Right ventricle myocardium superior (tissue), 1 donor: ENCODE results near the gene TMEM37. TPM values are rescaled to one million over a fixed set of nuclear protein-coding genes. Genes with fewer than 3 reads are reported as not detected.
A peak's percentile ranks its signal among the peaks of the same experiment; 100 is the strongest.

Experiments used
- ATAC-seq: fragments of 200-7000 bp; cut with Tn5 transposase; one replicate; pipeline ENCODE4 v1.9.1; 2020; ENCODE audit warnings: mild to moderate bottlenecking; ENCODE audit not compliant: poor library complexity
- DNase-seq: peaks from one replicate; pipeline ENCODE4 v3.0.0-alpha.2; 2020
- intact Hi-C: fragments of 100-400 bp; cut with DNase I; formaldehyde crosslinking; loops from one replicate; pipeline ENCODE4 v1.11.2; 2022
- total RNA-seq: library from RNA; stranded (reverse); fragmentation: NEBNext Ultra II Directional; extraction: Animal tissue kit (Norgen Biotek cat#: 25700); gene quantifications from one replicate; pipeline ENCODE4 v1.2.1, GENCODE V29; 2021
- donor health status: DM: no; HTN: yes; CAD: no; lungs with severe emphysema.

TMEM37 gene
- total RNA-seq, 1 donor from 2014 or later = 2.8 TPM

DNA sequence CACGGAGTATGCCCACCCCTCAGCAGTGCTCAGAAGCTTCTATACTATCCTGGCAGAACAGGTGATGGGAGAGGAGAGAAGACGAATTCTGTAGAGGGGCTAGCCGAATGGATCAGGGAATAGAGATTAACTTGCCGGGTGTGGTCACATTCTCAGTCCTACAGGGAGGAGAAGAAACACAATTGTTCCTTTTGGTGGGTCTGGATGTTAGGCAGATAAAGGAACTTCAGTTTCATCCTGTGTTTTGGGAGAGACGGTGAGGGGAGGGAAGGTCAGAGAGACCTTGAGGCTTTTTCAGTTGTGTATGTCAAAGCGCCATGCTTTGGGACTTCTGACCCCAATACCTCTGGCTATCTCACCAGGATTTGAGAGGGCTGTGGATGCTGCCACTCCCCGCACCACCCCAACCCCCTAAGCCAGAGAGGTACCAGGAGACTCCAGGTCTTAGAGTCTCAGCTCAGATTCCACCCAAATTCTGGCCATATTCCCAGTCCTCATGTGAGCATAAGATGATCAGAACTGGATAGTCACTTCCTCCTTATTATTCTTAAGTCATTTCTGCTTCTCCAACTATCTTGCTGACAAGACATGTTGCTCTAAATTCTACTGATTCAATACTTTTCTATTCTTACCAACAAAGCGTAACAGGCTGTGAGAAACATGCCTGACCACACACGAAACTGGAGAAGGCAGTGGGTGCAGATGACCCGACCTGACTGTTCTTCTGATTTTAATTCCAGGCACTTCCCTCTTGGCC lies 2.3 kb upstream of the TMEM37 start:
- intact Hi-C loops = no loop called here
- ATAC-seq = peak; percentile 12

DNA sequence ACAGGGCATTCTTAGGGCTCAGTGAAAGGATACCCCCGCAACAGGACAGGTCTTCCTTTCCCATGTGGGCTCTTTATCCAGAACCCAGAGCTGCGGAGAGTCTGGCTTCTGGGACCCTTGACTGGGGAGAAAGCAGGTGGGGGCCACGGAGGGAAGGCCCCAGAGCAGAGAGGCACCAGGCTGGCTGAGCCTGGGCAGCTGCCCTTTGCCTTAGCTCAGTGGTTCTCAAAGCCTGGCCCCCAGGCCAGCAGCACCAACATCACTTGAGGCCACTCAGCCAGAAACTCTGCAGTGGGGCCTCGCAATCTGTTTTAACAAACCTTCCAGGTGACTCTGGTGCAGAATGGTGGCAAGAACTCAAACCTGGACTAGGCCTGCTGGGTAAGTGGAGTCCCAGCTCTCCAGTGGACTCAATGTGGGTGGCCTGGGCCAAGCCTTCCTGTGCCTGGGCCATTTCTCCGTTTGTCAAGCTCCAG lies 1.6 kb upstream of the TMEM37 start:
- DNase-seq = no peak
- intact Hi-C loops = no loop called here
- no peak for ATAC-seq

More for the DNA sequence above, 2.3 kb upstream of the TMEM37 start:
- DNase-seq = no peak

DNA sequence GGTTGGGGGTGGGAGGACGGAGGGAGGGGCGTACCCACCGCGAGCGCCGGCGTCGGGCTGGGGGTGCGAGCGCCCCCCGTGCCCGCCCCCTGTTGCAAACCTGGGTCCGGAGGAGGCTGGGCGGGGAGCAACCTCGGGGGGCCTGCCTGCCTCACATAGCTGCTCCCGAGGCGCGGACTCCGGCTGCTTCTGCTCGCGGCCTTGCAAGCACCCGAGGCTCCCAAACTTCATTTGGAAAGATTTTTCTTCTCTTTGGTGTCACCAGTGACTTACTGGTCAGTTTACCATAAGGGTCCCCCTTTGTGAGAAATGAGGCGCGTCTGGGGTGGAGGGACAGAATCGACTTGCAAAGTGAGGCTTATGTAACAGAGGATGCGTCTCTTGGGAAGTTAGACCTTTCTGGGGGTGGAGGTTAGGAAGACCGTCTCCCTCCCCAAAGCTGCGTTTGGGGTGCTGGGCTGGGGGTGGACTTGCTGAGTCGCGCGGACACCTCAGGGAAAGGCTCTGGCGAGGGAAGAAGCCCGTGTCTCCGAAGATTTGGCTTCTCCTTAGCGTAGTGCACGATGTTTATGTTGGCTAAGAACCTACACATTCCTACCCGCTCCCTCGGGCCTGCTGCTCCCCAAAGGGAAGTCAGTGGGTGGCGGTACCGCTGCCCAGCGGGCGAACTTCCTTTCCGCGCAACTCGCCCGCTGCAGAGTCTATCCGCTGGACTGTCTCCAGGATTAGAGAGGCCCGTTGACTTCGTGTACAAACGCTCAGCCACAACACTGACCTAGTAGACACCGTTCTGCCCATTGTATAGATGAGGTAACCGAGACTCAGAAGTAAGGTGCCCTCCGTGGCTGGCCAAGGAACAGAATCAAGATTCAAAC lies 559 bp downstream of the TMEM37 start:
- ATAC-seq (no peak), DNase-seq (peak; percentile 65)
- intact Hi-C loops = no loop called here

DNA sequence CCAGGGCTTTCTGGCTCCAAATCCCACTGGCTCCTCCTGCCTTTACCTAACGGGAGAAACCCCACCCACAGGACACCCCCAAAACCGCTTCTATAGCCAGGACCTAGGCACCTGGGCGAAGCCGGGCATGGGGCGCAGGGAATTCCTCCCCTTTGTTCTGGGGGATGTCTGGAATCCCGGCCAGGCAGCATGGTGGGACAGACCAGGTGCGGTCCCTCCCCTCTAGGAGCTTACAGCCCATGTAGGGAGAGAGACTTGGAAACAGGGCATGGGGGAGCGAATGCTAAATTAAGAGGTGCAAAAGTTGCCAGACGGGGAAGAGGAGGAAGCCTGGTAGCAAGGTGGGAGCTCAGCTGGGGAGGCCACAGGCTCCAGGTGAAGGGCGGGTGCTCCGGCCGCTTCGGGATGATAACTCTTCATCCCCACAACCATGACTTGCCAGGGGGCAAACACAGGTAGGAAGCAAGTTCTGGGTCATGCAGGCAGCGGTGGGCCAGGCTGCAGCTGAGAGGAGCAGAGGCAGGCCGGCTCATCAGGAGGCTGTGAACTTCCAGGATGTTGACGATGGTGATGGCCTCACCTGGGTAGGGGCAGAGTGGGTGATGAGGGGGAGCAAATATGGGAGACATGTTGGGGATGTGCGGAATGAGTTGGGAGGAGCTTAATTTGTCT lies 1.3 kb downstream of the TMEM37 start:
- intact Hi-C loops = no loop called here
- ATAC-seq (no peak), DNase-seq (no peak)

DNA sequence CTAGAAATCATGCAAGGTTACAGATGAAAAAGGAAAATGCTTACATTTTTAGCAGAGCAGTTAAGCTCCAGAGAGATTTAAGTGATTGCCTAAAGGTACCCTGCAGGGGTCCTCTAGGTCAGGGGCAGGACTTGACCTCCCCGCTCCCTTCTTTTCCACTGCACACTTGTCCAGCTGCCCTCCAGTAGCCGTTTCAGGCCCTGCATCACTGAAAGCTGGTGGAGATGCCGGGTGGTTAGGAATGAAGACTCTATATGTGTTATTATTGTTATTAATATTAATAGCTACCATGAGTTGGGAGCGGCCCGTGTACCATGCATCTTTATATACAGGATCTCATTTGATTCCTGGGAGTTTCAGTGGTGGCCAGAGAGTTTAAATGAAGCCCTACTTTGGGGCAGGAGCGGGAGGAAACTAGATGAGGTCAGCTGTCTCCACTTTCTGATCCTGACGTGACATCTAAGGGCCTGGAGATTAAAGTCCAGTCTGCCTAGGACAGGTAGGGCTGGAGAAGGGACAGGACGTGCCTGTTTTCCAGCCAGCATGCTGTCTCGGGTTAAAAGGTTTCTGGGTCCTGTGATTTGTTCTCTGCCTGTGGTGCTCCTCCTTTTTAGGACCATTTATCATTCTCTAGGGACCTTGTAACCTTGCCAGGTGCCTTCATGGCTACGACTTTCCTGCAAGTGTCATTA lies 2.1 kb downstream of the TMEM37 start:
- ATAC-seq (no peak), DNase-seq (no peak)
- intact Hi-C loops = no loop called here

DNA sequence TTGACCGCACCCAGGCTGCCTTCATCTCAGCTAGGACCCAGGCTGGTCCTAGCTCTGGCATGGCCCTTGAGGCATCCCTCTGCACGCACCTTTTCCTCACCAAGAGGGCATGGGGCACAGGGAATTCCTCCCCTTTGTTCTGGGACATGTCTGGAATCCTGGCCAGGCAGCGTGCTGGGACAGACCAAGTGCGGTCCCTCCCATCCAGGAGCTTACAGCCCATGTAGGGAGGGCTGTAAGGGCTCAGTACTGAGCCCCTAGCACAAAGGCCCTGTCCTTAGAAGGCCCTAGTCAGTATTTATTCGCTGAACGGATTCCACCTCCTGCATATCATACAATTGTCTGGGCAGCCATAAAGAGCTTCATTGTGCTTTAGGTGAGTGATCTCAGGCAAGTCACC lies 3.0 kb downstream of the TMEM37 start:
- DNase-seq (no peak), ATAC-seq (no peak)
- intact Hi-C loops = no loop called here

DNA sequence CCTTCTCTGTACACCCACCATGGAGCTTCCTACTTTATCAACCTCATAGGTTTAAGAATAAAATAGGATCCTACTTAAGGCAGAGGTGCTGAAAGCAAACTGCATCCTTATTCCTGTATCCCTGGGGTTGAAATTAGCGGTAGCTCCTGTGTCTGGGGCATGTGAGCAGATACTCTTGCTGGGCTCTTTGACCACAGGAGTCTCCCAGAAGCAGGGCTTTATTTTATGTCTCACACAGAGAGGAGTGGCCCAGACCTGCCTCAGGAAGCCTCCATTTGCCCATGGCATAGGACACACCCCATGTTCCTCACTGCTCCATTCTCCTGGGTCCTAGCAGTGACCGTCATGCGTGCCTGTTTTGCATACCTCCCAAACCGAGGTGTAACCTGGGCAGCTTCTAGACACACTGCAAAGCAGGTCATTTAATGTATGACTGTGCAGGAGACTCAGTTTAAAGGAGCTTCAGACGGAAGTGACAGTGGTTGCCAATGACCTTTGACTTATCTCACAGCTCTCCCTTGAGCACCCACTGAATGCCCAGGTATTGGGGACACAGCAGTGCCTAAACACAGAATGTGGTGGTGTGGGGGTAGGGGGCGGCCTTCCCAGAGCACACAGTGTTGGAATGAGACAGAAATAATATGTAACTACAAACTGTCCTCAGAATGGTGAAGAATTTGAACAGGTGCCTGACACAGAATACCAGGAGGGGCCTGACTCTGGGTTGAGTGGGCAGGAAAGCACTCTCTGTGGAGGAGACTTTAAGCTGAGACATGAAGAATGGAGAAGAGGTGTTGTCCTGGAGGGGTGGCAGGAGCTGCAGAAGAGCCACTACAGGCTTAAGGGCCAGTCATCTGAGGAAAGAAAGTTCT lies 3.7 kb downstream of the TMEM37 start:
- intact Hi-C loops = no loop called here
- no peak for DNase-seq
- no peak for ATAC-seq

DNA sequence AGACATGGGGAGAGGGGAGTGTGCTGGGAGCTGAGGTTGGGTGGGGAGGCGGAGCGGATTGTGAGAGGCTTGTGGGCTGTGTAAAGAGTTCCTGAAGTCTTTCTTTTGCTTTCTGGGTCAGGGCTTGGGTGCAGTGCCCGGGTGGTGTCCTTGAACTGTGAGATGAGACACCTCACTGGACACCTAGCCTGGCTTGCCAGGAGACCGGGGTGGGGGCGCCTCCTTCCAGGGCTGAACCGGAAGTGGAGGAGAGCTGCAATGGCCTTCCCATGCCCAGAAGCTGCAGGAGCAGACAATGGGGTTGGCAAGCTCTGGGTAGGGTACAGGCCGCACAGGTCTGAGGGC lies 4.3 kb downstream of the TMEM37 start:
- DNase-seq = no peak
- ATAC-seq = no peak
- intact Hi-C loops = no loop called here

DNA sequence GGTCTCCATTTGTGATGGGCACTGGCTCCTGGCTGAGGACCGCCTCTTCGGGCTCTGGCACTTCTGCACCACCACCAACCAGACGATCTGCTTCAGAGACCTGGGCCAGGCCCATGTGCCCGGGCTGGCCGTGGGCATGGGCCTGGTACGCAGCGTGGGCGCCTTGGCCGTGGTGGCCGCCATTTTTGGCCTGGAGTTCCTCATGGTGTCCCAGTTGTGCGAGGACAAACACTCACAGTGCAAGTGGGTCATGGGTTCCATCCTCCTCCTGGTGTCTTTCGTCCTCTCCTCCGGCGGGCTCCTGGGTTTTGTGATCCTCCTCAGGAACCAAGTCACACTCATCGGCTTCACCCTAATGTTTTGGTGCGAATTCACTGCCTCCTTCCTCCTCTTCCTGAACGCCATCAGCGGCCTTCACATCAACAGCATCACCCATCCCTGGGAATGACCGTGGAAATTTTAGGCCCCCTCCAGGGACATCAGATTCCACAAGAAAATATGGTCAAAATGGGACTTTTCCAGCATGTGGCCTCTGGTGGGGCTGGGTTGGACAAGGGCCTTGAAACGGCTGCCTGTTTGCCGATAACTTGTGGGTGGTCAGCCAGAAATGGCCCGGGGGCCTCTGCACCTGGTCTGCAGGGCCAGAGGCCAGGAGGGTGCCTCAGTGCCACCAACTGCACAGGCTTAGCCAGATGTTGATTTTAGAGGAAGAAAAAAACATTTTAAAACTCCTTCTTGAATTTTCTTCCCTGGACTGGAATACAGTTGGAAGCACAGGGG lies 5.5 kb downstream of the TMEM37 start:
- intact Hi-C loops = no loop called here
- no peak for ATAC-seq
- DNase-seq = no peak

DNA sequence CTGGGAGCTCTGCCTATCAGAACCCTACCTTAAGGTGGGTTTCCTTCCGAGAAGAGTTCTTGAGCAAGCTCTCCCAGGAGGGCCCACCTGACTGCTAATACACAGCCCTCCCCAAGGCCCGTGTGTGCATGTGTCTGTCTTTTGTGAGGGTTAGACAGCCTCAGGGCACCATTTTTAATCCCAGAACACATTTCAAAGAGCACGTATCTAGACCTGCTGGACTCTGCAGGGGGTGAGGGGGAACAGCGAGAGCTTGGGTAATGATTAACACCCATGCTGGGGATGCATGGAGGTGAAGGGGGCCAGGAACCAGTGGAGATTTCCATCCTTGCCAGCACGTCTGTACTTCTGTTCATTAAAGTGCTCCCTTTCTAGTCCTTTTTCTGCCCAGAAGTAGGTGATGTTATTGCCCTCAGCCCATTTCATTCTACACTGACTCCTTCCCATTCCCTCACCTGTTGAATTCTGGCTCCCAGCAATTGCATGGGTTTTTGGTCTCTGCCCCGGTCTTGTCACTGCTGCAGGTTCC lies 6.5 kb downstream of the TMEM37 start:
- DNase-seq (no peak), ATAC-seq (no peak)
- intact Hi-C loops = no loop called here

DNA sequence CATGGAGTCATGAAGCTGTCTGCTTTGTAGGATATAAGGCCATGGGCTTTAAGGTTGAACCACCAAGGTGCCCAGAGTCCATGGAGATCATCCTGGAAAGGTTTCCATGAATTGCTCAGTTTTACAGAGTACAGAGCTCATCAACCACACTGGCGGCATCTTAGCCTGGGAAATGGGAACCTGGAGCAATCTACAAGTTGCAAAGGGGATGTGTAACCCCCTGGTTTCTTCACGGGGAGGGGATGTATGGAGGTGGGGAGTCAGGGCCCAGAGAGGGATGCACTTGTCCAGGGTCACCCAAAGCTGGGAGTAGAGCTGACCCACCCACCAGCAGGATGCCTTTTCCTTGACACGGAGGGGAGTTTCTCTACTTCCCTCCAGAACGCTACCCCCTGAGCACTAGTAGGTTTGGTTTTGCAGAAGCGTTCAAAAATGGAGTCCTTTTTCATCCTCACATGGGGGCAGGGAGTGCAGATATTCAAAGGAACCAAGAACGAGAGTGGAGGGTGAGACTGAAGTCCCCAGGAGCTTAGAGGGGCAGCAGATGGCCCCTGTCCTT lies 7.2 kb downstream of the TMEM37 start:
- DNase-seq (no peak), ATAC-seq (no peak)
- intact Hi-C loops = no loop called here

DNA sequence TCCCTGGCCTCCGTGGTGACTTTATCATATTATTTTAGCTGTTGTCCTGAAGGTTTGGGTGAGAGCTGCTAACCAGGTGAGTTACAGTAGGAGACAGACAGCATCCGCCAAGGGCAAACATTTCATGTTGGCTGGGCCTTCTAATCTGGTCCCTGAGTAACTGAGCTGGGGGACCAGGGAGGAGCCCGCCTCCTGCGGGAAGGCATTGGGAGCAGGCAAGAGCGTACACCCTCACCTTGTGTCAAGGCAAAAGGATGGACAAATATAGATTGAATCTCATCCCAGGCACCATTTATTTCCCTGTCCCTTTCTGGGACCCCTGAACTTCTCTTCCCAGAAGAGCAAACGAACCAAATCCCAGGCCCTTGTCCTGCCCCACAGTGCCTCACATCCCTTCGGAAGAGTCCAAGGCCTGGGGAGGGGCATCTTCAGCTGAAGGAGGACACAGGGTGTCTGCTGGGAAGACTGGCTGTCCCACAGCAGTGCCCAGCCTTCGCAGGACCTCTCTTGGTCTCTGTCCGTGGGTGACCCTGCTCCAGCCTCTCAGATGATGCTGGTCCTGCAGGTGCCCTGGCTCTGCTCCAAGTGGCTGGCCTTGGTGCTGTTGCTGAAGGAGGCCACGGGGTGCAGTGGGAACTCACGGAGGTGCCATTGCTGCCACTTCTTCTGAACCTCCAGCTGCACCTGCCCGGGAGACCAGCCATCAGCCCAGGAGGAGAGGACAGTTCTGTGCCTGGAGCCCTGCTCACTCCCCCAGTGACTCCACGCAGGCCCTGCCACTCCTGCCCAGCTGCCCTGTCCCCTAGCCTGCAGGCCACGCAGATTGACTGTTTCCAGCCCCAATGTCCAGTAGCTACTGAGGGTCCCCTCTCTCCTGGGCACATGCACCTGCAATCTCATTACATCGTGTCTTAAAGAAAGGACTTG lies 8.2 kb downstream of the TMEM37 start:
- DNase-seq (no peak), ATAC-seq (no peak)
- intact Hi-C loops = no loop called here

DNA sequence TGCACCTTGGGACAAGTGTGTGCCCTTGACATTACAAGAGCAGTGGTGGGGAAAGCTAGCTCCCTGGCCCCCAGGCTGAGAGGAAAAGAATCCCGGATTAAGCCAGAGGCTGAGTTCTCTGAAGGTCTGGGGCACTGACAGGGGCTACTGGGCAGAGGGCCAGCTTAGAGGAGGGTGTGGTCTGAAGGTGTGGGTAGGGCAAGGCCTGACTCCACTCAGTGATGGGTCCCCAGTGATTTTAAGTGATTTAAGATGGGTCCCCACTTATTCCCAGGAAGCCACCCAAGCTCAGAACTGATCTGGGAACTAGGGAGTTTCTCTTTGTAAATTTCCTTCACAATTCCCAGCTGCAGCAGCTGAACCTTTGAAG lies 8.8 kb downstream of the TMEM37 start:
- intact Hi-C loops = no loop called here
- ATAC-seq (no peak), DNase-seq (no peak)

DNA sequence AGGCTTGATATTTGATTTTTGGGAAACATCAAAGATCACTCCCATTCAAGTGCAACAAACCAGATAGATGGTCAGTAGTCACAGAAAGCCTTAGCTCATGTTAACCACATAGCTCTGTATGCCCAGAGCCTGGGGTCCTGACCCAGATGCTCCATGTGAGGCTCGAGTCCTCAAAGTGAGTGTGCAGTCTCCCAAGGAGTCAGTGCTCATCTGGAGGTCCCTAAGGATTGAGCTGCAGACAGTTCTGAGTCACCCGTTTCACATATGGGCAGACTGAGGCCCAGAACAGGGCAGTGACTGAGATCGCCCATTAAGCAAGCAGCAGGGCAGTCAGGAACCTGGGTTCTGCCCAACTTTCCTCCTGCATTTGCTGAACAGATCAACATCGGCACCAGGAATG lies 9.2 kb downstream of the TMEM37 start:
- no peak for DNase-seq
- intact Hi-C loops = no loop called here
- ATAC-seq = no peak

DNA sequence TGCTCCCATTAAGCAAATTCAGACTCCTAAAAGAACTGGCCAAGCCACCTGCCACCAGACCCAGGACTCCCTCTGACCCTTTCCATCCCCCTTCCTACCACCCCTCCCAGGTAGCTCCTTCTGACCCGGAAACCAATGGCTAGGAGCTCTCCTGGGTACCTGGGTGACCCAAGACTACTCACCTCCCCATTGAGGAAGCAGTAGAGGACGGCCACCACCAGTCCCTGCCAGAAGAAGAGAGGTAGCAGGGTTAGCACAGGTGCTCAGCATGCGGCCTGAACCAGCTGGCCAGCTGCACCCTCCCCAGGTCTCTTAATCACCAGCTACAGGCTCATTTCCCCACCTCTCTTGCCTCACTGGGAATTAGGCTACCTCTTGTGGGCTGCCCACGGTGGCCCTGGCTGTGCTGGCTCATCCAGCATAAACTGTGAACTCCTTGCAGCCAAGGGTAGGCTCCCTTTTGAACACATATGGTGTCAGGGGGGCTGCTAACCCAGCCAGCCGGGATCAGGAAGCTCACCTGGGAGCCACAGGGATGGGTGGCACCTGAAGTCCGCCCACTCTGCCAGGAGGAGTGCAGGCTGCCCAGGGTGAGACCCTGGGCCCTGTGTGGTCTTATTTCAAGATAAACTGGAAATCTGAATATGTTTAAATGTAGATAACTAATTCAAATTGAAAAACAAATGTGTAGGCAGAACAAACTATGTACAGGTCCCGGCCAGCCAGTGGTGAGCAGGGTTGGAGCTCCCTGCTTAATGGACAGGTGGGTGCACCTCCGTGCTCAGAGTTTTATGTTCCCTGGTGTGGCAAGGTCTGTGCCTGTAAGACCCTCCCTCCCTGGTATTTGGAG lies 9.9 kb downstream of the TMEM37 start:
- intact Hi-C loops = no loop called here
- no peak for DNase-seq
- ATAC-seq = no peak
